H4 (cell line): ENCODE measurements around the gene UBXN11. TPM values are rescaled to one million over a fixed set of nuclear protein-coding genes. Genes with fewer than 3 reads are reported as not detected.
"Not testable (repeated sequence)": the region's sequence is repeated elsewhere in the genome, so short reads cannot be mapped to it uniquely, and the experiment has no call there.

Experiments
- DNase-seq: peaks from one replicate; pipeline ENCODE4 v3.0.0-alpha.2; 2015; ENCODE audit warnings: low spot score
- total RNA-seq: library from RNA; depleted of rRNA; stranded (reverse); fragments of >200 nt; shearing (Covaris generic); gene quantifications from 2 replicates; pipeline ENCODE4 v1.2.3, GENCODE V29; 2014

UBXN11 gene
- total RNA-seq, 1 experiment from 2014 or later, result 3.8 TPM

DNA sequence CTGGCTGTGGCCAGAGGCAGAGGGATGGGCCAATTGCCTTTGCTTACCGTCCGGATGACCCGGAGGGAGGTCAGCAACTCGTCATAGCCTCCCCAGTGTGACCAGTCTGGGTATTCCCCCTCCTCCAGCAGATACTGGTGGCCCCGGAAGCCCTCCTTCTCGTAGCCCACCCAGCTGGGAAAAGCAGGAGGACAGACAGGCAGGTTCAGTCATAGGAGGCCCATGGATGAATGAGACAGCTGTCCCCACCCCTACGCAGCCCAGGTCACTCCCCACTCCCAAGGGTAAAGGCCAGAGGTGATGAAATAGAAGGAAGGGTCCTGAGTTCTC lies 30.7 kb upstream of the UBXN11 start:
- no peak for DNase-seq

DNA sequence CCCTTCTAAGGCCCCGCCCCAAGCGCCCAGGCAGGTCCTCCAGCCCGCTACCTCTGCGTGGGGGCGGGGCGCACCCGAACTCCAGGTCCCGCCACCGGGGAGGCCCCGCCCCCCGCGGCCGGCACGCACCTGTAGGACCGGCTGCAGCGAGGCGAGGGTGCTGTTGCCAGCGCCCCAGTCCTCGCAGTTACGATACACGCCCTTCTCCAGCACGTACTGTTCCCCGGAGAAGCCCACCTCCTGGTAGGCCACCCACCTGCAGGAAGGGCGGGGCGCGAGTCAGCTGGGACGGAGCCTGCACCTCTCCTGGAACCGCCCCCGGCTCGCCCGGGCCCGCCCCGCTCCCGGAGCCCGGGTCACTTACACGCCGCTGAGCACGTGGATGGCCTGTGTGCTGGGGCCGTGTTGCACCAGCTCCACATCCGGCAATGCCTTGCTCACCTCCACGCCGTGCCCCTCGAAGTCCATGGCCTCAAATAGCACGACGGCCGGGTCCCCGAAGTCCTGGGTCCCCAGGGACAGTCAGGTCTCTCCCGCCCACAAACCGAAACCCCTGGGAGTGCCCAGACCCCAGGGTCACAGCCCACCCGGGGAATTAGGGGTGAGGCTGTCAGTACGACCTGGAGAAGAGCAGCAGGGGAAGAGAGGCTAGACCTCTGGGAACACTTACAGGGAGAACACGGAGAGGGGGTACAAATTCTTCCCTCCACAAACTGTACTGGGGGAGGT lies 30.2 kb upstream of the UBXN11 start:
- no peak for DNase-seq

DNA sequence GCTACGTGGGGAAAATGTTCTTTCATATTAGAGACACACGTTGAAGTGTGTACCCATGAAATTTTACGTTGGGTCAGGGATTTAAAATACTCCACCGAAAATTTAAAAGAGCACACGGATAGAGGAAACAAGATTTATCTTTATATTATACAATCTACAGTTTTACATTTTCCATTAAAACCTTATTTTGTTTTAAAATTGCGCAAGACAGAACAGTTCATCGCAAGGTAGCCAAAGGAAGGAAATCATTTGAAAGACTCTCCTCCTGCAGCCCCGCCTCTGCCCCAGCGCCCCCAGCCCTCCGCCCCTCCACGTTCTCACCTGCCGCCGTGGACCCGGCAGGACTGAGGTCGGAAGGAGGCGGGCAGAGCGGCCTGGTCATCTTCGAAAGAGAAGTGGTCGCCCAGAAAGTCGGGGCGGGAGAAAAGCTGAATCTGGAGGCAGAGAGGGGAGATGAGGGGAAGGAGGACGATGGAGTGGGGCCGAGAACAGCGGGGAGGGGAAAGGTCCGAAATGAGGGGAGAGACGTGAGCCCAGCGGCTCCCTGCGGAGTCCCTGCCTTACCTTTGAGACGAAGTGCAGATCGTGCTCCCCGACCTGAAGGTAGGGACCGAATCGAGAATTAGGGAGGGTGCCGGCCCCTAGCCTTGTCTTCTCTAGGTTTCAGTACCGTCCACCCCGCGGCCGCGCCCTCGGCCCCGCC lies 29.5 kb upstream of the UBXN11 start:
- no peak for DNase-seq

DNA sequence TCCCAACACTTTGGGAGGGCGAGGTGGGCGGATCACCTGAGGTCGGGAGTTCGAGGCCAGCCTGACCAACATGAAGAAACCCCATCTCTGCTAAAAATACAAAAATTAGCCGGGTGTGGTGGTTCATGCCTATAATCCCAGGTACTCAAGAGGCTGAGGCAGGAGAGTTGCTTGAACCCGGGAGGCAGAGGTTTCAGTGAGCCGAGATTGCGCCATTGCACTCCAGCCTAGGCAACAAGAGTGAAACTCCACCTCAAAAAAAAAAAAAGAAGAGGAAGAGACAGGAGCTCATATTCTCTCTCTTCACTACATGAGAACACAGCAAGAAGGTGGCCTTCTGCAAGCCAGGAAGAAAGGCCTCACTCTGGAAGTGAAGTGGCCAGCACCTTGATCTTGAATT lies 26.9 kb upstream of the UBXN11 start:
- DNase-seq, result not testable (repeated sequence)

GRCh38 chr1:26330276-26330675 lies 23.8 kb upstream of the UBXN11 start:
- DNase-seq, result no peak

DNA sequence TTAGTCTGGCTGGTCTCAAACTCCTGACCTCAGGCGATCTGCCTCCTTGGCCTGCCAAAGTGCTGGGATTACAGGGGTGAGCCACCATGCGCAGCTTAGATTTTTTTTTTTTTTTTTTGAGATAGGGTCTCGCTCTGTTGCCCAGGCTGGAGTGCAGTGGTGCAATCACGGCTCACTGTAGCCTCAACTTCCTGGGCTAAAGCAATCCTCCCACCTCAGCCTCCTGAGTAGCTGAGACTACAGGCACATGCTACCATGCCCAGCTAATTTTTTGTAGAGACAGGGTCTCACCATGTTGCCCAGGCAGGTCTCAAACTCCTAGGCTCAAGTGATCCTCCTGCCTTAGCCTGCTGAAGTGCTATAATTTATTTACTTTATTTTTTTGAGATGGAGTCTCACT lies 22.9 kb upstream of the UBXN11 start:
- DNase-seq, result not testable (repeated sequence)

- DNase-seq, result no peak
Measured at GRCh38 chr1:26328597-26328996, 22.2 kb upstream of the UBXN11 start.

GRCh38 chr1:26327956-26328362 lies 21.5 kb upstream of the UBXN11 start:
- DNase-seq, result no peak

DNA sequence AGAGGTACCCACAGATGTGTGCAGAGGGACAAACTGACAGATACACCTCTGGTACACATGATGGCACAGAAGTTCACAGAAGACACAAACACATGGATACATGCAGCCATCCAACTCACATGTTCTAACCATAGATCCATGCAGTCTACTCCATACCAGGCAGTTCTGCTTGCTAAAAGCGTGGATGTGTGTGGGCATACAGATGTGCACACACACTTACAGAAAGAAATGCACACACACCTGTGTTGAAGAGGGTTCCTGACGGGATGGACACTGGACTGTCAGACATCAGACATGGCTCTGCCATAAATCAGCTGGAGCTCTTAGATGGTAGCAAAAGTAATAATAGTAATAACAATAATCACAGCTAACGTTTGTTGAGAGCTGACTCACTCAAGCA lies 18.1 kb upstream of the UBXN11 start:
- no peak for DNase-seq

GRCh38 chr1:26323382-26323781 lies 16.9 kb upstream of the UBXN11 start:
- DNase-seq, result no peak

- no peak for DNase-seq
Measured at GRCh38 chr1:26322042-26322331, 15.6 kb upstream of the UBXN11 start.

- DNase-seq, result peak; percentile 75
Measured at GRCh38 chr1:26321315-26322041, 15.0 kb upstream of the UBXN11 start.

- DNase-seq, result no peak
Measured at GRCh38 chr1:26320896-26321295, 14.5 kb upstream of the UBXN11 start.

- DNase-seq, result no peak
Measured at GRCh38 chr1:26318338-26319064, 12.1 kb upstream of the UBXN11 start.

DNA sequence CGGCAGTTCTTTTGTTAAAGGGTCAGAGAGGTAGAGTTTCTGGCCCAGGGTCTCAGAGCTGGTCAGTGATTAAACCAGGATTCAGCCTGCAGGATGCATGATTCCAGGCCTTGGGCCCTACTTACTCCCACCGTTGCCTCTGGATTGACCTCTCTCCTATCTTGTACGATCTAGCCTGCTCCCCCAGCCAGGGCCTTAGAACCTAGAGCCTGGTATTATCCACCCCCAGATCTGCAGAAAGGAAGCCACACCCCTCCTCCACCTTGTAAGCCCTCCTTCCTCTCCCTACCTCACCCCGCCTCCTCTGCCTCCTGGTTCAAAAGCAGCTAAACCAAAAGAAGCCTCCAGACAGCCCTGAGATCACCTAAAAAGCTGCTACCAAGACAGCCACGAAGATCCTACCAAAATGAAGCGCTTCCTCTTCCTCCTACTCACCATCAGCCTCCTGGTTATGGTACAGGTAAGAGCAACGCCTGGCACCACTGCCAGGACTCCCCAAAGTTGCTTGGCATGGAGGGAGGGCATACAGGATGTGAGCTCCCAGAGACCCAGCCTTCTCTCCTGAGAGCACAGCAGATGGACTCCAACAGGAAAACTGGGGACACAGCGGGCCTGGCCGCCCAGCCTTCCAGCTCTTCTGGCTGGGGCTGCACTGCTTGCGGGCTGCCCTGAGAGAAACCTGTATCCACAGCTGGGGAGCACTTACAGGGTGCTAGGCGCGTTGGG lies 11.3 kb upstream of the UBXN11 start, which contains the start of gene CD52:
Gene CD52, plus strand, starts transcription at position 347 of the 726 bp plus-strand sequence. Its CDS starts 60 bp downstream, at position 407.
- no peak for DNase-seq

GRCh38 chr1:26317146-26317545 lies 10.7 kb upstream of the UBXN11 start:
- no peak for DNase-seq

GRCh38 chr1:26315874-26316850 lies 9.7 kb upstream of the UBXN11 start:
- DNase-seq, result no peak

DNA sequence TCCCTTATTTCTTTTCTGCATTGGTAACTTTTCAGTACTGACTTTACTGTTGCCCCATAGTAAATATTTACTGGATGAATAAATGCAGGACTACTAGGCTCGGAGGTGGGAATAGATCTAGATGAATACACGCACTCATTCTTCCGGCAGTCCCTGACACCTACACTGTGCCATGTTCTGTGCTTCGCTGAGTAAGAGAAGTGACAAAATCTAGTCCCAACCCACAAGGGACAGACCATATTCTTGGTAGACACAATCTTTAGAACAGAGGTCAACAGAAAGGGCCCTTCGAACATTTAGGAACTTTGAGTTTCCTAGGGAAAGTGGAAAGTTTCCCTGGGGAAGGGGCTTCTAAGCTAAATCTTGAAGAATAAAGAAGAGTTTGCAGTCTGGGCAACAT lies 8.1 kb upstream of the UBXN11 start:
- no peak for DNase-seq

- DNase-seq, result not testable (repeated sequence)
Measured at GRCh38 chr1:26307966-26308899, 1.8 kb upstream of the UBXN11 start.
